ENCODE data around the gene IFI27L1. TPM values are rescaled to one million over a fixed set of nuclear protein-coding genes. Genes with fewer than 3 reads are reported as not detected.

IFI27L1 gene
- total RNA-seq, 1 experiment from 2014 or later = 19.6 TPM

- Histone ChIP-seq H3K9me3 (ENCODE audit: control insufficient read depth, insufficient read depth, low read depth, low read length) (no peaks in the 10 kb centered on the region), H3K4me1 (ENCODE audit: control insufficient read depth, insufficient read depth, low read length) (peaks cover 4% of the 10 kb centered on the region), H3K27me3 (ENCODE audit: control insufficient read depth, insufficient read depth, low read length) (no peaks in the 10 kb centered on the region), H3K36me3 (ENCODE audit: control insufficient read depth, insufficient read depth, low read length) (no peaks in the 10 kb centered on the region), H3K4me3 (ENCODE audit: low read depth in 2 of 2, low read length in 2 of 2) (no peak overlapping the region), H3K27ac (ENCODE audit: low read length) (no peak overlapping the region)
- TF ChIP-seq REST (IDR thresholded peaks at IDR 0.05; ENCODE audit: insufficient read depth in 1 of 2, low read depth in 2 of 2, low read length in 1 of 2) (no peak), CTCF (IDR thresholded peaks at IDR 0.05) (no peak), SIN3A (IDR thresholded peaks at IDR 0.05; ENCODE audit: borderline replicate concordance, insufficient read depth, low read depth, low read length) (no peak), POLR2AphosphoS5 (IDR thresholded peaks at IDR 0.05; ENCODE audit: low read depth, low read length) (no peak), TCF7L2 (IDR thresholded peaks at IDR 0.05; ENCODE audit: low read depth, low read length) (no peak)
- ChIA-PET CTCF (no interaction called here), POLR2A (no interaction called here)
- BruUV-seq (replicated peaks) = no TSS peak
- intact Hi-C loops (cut with micrococcal nuclease; ENCODE audit: unreplicated experiment) = no loop called here
- ATAC-seq = no peak
- no peak for DNase-seq (ENCODE audit: low read depth, low spot score)
- in situ Hi-C loops (cut with HindIII; ENCODE audit: low pct_unique_long_range_greater_than_20kb, low sequenced_read_pairs) = no loop called here
Measured at GRCh38 chr14:94125659-94126418, 44.7 kb downstream of the IFI27L1 start.

GRCh38 chr14:94126419-94126677 lies 45.2 kb downstream of the IFI27L1 start:
- ChIA-PET POLR2A (no interaction called here), CTCF (interaction anchor here (0.6 kb wide), 1 partner anchor 148 kb away, joined by 3 read pairs; no protein-coding TSS in a partner anchor)
- intact Hi-C loops (cut with micrococcal nuclease; ENCODE audit: unreplicated experiment) (no loop called here), in situ Hi-C loops (cut with HindIII; ENCODE audit: low pct_unique_long_range_greater_than_20kb, low sequenced_read_pairs) (no loop called here)
- H3K27ac ChIP-seq (ENCODE audit: low read length) = no peak overlapping the region
- no peak for ATAC-seq
- no peak for DNase-seq (ENCODE audit: low read depth, low spot score)
- H3K9me3 ChIP-seq (ENCODE audit: control insufficient read depth, insufficient read depth, low read depth, low read length) = no peaks in the 10 kb centered on the region
- H3K27me3 ChIP-seq (ENCODE audit: control insufficient read depth, insufficient read depth, low read length) = no peaks in the 10 kb centered on the region
- H3K36me3 ChIP-seq (ENCODE audit: control insufficient read depth, insufficient read depth, low read length) = no peaks in the 10 kb centered on the region
- no peak overlapping the region for H3K4me3 ChIP-seq (ENCODE audit: low read depth in 2 of 2, low read length in 2 of 2)
- BruUV-seq (replicated peaks) = no TSS peak
- peaks cover 4% of the 10 kb centered on the region for H3K4me1 ChIP-seq (ENCODE audit: control insufficient read depth, insufficient read depth, low read length)
- TF ChIP-seq REST (IDR thresholded peaks at IDR 0.05; ENCODE audit: insufficient read depth in 1 of 2, low read depth in 2 of 2, low read length in 1 of 2) (no peak), POLR2AphosphoS5 (IDR thresholded peaks at IDR 0.05; ENCODE audit: low read depth, low read length) (no peak)

Measured in Panc1 (cell line).